Nephron (organoid): ENCODE results near the gene HOXC11.

ENCODE experiments used
- H3K27ac Mint-ChIP-seq, 3 experiments: 2 replicates each; pipeline ENCODE4 v1.8.0; 2020; ENCODE audit warnings: mixed read lengths in 3 of 3, mild to moderate bottlenecking in 2 of 3, moderate library complexity in 1 of 3
- H3K27me3 Mint-ChIP-seq: 2 replicates; pipeline ENCODE4 v1.8.0; 2021; ENCODE audit warnings: low read depth, mild to moderate bottlenecking, moderate library complexity, mixed read lengths
- H3K36me3 Mint-ChIP-seq: 2 replicates; pipeline ENCODE4 v1.8.0; 2020; ENCODE audit warnings: low read depth, mixed read lengths
- H3K4me1 Mint-ChIP-seq: 2 replicates; pipeline ENCODE4 v1.8.0; 2020; ENCODE audit warnings: mixed read lengths
- H3K4me3 Mint-ChIP-seq, 3 experiments: 2 replicates each; pipeline ENCODE4 v1.8.0; 2020; ENCODE audit warnings: mild to moderate bottlenecking in 3 of 3, mixed read lengths in 3 of 3, moderate library complexity in 2 of 3
- H3K9me3 Mint-ChIP-seq: 2 replicates; pipeline ENCODE4 v1.8.0; 2020; ENCODE audit warnings: mixed read lengths
- TF ChIP-seq, protein P1 (sequence below), 3 experiments: fragments of 200-600 bp; sonication (generic); IDR thresholded peaks; one replicate each; pipeline ENCODE4 v1.5.0; 2021; ENCODE audit warnings: antibody characterized with exemption in 3 of 3; ENCODE audit not compliant: unreplicated experiment in 3 of 3

Gene HOXC11

DNA sequence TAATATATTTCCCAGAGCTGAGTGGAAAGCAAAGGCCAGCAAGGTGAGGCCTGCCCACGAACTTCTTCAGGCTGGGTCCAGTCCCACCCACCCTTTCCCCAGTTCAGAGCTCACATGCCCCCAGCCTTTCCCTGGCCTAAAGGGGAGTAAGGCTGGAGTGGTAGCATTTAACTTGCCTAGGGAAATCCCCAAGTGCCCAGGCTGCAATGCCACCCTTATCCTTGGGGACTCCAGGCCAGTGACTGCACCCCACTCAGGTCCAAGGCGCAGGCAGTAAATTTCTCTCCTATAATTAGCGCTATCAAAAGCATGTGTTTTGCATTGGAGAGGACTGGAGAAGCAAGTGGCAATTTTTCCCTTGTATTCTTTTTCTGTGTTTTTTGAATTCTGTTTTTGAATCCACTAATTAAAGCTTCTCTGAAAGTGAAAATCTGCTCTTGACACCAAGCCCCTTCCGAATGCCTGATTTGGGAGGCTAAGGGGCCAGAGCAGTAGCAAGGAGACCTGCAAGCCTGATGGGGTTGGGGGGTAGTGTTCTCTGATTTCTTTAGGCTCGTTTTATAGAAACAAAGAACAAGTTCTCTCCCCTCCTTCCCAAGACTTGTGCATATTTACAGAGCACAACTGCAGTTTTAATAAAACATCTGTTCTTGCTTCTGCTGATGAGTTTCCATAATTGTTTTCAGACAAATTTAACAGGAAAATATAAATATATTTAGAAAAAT, 51.8 kb downstream of the HOXC11 start:
- peaks cover 8% of the 10 kb centered on the region for H3K36me3 Mint-ChIP-seq
- H3K27ac Mint-ChIP-seq = peak overlapping the region; percentile 95 to 98 (median 97)
- peaks cover 88% of the 10 kb centered on the region for H3K4me1 Mint-ChIP-seq
- H3K27me3 Mint-ChIP-seq = peaks cover 18% of the 10 kb centered on the region
- peak overlapping the region; percentile 85 to 90 (median 89) for H3K4me3 Mint-ChIP-seq
- H3K9me3 Mint-ChIP-seq = no peaks in the 10 kb centered on the region
- TF ChIP-seq, protein P1, sequence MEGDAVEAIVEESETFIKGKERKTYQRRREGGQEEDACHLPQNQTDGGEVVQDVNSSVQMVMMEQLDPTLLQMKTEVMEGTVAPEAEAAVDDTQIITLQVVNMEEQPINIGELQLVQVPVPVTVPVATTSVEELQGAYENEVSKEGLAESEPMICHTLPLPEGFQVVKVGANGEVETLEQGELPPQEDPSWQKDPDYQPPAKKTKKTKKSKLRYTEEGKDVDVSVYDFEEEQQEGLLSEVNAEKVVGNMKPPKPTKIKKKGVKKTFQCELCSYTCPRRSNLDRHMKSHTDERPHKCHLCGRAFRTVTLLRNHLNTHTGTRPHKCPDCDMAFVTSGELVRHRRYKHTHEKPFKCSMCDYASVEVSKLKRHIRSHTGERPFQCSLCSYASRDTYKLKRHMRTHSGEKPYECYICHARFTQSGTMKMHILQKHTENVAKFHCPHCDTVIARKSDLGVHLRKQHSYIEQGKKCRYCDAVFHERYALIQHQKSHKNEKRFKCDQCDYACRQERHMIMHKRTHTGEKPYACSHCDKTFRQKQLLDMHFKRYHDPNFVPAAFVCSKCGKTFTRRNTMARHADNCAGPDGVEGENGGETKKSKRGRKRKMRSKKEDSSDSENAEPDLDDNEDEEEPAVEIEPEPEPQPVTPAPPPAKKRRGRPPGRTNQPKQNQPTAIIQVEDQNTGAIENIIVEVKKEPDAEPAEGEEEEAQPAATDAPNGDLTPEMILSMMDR (IDR thresholded peaks at IDR 0.05; ENCODE audit: unreplicated experiment in 3 of 3) = no peak

DNA sequence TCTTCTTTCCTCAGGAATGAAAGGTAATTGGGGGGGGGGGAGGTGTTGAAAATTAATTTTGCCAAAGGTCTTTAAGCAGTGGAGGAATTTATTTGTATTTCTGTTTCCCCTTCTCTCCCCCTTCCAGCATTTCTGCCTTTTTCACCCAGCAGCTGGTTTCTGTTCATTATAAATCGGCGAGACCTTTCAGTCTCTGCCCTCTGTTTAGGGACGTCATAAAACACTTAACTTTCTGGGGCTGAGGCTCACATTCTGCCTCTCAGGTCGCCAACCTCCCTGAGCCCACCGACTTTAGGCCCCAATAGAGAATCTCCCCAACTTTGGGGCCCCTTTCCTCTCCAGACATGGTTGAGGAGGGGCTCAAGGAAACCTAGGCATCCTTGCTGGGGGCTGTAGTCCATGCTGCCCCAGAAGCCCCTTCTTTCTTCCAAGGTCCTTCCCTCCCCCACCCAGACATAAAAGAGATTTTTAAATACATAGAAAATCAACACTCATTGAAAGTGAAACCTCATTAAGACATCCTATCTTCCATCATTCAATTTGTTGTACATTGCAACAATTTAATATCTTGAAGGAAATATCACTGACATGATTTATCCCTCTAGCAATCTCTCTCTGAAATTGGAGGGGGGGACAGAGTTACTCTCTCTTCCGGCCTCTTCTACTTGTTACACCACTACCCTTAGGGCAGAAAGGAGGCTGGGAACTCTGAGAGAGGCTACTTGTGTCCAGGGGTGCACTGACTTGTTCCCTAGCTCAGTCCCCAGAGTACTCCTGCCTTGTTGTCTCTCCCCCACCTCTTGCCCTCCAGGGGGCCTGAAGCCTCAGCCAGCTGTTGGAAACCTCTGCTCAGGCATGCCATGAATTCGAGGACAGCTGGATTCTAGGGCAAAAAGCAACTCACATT, 52.8 kb downstream of the HOXC11 start:
- Mint-ChIP-seq H3K27me3 (peaks cover 21% of the 10 kb centered on the region), H3K9me3 (no peaks in the 10 kb centered on the region), H3K27ac (peak overlapping the region; percentile 95 to 98 (median 97)), H3K36me3 (peaks cover 10% of the 10 kb centered on the region), H3K4me1 (peaks cover 94% of the 10 kb centered on the region), H3K4me3 (peak overlapping the region; percentile 67 to 90 (median 79))
- TF ChIP-seq, protein P1 (IDR thresholded peaks at IDR 0.05; ENCODE audit: unreplicated experiment in 3 of 3) = no peak

DNA sequence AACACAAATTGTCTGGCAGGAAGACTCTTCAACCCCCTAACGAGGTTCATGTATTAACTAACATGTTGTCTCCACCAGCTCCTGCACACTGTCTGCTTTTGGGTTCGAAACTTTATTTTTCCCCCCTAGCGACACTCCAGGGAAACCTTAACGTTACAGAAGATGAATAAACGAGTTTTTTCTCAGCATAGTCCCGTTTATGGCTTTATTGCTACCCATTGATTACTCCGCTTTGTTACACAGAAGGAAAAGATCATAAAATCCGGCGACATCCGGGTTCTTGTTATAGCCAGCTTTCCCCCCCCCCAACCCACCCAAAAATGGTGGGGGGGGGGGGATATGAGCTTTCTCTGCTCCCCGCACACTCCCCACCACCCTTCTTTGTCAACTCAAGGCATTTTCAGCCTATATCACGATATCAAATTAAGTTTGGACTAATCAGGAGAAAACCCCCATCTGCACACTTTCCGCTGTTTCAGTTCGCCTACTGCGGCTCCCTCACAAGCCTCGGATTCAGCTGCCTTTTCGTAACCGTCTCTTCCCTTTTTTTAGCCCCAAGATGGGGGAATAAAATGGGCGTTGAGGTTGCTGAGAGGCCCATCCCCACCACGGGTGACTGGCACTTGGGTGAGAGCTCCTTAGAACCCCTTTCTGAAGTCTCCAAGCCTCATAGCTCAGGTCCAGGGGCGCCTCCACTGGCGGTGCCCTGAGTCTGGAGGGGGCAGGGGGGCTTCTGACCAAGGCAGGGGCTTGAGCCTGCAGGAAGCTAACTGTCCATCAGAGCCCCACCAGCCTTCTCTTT, 53.9 kb downstream of the HOXC11 start:
- Mint-ChIP-seq H3K27me3 (peaks cover 21% of the 10 kb centered on the region), H3K4me1 (peaks cover 91% of the 10 kb centered on the region), H3K36me3 (peaks cover 7% of the 10 kb centered on the region), H3K9me3 (no peaks in the 10 kb centered on the region), H3K27ac (peak overlapping the region; percentile 95 to 99 (median 97)), H3K4me3 (peak overlapping the region; percentile 76 to 91 (median 88))
- TF ChIP-seq, protein P1 (IDR thresholded peaks at IDR 0.05; ENCODE audit: unreplicated experiment in 3 of 3) = no peak
